Hindlimb muscle (tissue), 1 donor: Measurements from ENCODE around the gene PRPF19. TPM values are rescaled to one million over a fixed set of nuclear protein-coding genes. Genes with fewer than 3 reads are reported as not detected.
A peak's percentile ranks its signal among the peaks of the same experiment; 100 is the strongest.

ENCODE experiments used
- DNase-seq: peaks from one replicate; pipeline ENCODE4 v3.0.0-alpha.2; 2013
- polyA plus RNA-seq: library from polyadenylated mRNA; unstranded; fragments of 120-200 nt; gene quantifications from one replicate; pipeline ENCODE4 v1.2.1, GENCODE V29; 2013; ENCODE audit not compliant: insufficient read length

Gene PRPF19
- polyA plus RNA-seq, result 64.2 TPM

- peak; percentile 97 for DNase-seq
Measured at GRCh38 chr11:60906132-60906972, at the start of gene PRPF19. PRPF19 (minus strand) TSS chr11:60906585; CDS start chr11:60906382, 203 bp downstream.

DNA sequence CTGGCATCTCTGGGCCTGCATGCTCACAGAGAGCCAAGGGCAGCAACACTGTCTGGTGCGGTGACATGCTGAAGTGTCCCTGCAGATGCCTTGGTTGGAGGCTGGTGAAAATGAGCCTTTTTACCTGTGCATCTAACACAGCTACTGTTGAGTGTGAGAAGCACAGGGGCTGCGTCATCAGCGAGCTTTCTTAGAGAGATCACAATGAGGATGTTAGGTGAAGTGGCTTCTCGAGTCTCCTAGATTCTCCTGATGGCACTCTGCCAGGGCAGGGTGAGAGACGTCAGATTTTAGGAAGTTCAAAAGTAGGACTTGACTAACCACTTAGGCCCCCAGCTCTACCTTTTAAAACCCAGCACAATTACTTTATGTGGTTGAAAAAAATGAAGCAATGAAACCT, 49.2 kb upstream of the PRPF19 start:
- no peak for DNase-seq

- no peak for DNase-seq
Measured at GRCh38 chr11:60954421-60954820, 48.0 kb upstream of the PRPF19 start.

GRCh38 chr11:60953781-60954180, 47.4 kb upstream of the PRPF19 start:
- DNase-seq, result no peak

DNA sequence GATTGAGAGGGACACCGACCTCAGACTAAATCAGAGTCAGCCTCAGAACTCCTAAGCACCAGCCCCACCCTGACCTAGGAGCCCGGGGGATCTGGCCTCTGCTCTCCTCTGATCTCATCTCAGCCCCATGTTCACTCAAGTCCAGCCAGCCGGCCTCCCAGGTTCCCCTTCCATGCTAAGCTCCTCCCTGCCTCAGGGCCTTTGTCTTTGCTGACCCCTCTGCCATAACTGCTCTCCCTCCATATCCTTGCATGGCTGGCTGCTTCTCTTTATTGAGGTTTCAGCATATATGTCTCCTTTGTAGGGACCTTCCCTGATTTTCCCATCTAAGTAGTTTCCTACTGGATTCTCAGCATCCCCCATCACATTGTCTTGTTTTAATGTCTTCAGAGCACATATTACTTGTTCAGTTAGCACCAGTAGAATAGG, 46.4 kb upstream of the PRPF19 start:
- no peak for DNase-seq

DNA sequence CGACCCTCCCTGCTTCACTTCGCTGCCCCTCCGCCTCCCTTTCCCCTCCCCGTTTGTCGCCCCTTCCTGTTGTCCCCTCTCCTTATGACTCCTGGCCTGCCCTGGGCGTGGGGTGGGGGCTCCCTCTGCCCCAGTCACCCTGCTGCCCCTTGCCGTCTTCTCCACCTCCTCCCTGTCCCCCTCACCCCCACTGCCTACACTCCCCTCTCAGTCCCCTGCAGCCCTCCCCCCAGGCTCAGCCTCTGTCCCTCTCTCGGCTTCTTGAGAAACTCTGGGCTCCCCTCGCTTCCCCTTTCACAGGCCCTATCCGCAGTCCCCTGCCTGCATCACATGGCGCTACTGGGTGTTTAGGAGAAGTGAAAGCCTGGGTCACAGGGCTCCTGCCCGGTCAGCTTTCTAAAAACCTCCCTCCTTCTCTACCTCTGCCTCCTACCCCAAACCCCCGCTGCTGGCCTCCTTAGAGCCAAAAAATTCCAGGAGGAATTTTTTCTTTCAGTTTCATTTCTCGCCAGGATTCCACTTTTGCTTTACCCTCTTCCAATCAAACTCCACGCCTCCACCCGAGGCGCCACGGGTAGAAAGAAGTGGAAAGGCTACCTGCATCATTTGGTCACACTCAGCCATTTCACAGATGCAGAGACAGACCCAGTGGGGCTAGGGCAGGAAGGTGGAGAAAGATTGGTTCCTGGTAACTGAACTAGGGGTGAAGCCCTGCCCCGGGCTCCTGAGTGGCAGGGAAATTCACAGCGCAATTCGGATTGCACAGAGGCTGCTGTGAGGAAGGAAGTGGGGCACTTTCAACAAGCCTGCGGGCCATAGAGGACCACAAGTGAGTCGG, 45.7 kb upstream of the PRPF19 start, which contains the start of gene SLC15A3:
SLC15A3 (minus strand) TSS at position 273 of the 838 bp plus-strand sequence. CDS start 625 bp downstream, outside the sequence.
- peak; percentile 60 for DNase-seq

- no peak for DNase-seq
Measured at GRCh38 chr11:60951606-60951903, 45.2 kb upstream of the PRPF19 start.

GRCh38 chr11:60950933-60951605, 44.7 kb upstream of the PRPF19 start:
- peak; percentile 34 for DNase-seq

DNA sequence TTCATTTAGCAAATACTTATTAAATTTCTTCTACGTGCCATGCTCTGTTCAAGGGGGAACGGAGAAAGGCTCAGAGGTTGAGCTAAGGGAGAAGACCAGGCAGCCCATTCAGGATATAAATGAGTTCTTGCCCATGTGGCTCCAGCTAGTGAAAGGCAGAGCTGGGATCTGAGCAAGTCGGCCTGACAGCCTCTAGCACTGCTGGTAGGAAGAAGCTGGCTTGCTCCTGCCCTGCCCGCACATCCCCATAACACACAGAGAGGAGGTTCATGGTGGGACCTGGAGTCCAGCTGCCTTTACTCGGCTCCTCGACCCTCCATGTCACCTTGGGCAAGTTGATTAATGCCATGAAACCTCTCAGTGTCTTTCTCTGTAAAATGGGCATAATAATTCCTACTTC, 43.6 kb upstream of the PRPF19 start:
- no peak for DNase-seq

- no peak for DNase-seq
Measured at GRCh38 chr11:60948250-60948649, 41.9 kb upstream of the PRPF19 start.

- no peak for DNase-seq
Measured at GRCh38 chr11:60947700-60948099, 41.3 kb upstream of the PRPF19 start.

GRCh38 chr11:60946601-60947264, 40.3 kb upstream of the PRPF19 start:
- no peak for DNase-seq

DNA sequence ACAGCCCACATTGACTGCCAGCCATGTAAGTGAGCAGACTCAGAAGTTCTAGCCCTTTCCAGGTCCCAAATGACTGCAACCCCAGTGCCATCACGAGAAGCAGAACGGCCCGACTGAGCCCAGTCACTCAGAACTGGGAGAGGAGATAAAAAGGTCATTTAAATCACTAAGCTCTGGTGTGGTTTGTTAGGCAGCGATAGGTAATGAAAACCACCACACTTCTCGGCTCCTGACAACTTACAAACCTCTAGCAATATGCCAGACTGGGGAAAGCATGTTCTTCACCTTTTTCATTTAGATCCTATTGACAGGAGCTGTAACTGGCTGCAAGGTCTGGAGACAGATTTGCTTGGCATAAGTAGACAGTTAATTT, 38.9 kb upstream of the PRPF19 start:
- DNase-seq, result no peak

DNA sequence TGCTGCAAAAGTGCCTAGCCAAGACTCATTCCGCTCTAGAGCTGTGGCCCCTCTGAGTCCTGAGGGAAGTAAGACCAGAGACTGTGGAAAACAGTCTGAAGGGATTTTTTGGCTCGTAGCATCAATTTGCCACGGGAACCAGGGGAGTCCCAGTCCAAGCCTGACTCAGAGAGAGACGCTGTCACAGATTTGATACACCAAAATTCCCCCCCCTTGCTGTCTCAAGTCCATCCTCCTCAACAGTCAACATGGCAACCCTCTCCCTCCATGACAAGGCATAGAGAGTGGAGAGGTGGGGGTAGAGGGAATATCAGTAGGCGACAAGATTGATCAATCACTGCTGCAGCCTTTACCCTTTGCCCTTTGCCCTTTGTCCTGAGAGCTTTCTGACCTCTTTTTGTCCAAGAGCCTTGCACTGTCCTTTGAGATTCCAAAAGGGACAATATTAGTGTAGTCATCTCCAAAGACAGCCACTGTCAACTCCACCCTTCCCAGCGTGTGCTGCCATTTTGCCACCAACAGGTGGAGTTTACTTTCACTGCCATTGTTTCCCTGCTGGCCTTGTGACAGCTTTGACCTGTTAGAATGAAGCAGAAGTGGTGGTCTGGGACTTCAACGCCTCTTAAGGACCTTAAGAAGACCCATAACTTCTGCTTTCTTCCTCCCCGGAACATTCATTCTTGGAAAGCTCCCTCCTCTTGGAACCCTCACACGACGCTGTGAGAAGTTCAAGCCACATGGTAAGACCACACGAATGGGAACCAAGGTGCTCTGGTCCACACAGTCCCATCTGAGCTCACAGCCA, 38.3 kb upstream of the PRPF19 start:
- no peak for DNase-seq

DNA sequence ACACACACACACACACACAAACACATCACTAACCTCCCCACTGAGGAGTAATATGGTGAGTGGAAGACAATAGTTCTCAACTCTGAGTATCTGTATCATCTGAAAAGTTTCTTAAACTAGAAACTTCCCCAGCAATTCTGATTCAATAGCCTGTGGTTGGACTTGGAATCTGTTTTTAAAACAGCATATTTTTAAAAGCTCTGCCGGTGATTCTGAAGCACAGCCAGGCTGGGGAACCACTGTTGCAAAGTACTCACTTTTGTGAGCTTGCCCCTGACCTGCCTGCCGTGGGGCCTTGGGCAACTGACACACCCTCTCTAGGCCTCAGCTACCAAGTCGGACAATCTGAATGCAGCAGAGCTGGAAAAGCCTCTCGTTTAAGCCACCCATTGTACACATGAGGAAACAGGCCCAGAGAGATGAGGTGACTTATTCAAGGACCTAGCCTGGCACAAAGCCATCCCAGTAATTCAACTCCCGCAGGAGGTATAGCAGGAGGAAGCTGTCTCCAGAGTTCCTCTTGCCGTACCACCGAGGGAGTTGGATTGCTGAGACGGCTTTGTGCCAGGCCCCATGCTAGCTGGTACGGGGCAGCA, 36.7 kb upstream of the PRPF19 start:
- no peak for DNase-seq

GRCh38 chr11:60942219-60942618, 35.8 kb upstream of the PRPF19 start:
- no peak for DNase-seq

DNA sequence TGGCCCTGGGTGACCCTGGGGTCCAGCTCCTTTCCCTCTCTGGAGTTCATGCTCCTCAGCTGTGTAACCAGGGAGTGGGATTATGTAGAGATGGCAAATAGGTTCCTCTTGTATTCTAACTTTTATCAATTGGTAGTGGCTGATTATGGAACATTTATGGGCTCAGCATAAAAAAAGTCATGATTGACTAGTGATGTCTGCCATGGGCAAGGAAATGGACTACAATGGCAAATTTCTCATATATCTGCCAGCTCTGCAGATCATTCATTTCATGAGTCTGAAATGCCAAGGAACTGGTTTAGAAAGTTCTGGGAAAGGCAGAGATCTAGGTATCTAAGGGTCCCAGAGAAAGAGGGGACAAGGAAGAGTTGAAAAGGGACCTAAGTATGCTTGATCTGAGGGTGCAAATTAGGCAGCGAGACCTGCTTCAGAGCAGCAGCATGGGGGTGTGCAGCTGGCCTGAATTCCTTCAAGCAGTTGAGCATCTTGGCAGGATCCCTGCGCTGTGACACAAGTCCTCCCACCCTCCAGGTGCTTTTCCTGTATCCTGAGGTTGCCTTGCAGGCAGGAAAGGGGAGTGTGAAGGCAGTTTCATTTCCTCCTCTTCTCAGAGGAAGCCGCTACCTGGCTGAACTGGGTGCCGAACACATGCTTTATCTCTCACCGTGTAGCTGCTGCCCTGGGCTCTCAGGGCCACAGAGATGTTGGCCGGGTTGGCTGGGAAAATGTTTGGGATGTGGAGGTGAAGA, 35.2 kb upstream of the PRPF19 start:
- DNase-seq, result no peak

- DNase-seq, result no peak
Measured at GRCh38 chr11:60939855-60940254, 33.5 kb upstream of the PRPF19 start.

GRCh38 chr11:60939301-60939700, 32.9 kb upstream of the PRPF19 start:
- DNase-seq, result no peak

DNA sequence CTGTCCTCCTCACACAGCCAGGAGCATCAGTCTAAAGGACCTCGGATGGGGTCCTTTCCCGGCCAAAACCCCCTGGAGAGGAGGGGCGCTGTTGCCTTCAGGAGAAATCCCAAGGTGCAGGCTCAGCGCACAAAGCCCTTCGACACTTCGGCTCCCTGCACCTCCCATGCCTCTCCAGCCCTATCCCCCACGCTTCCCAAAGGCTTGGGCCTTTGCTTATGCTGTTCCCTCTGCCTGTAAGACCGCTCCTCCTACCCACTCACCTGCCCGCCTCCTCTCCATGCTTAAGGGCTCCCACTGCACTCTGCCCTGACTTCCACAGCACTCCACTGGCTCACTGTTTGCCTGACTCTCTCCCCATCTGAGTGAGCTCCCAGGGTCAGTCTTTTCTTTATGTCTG, 32.1 kb upstream of the PRPF19 start:
- no peak for DNase-seq

GRCh38 chr11:60937811-60938210, 31.4 kb upstream of the PRPF19 start:
- DNase-seq, result no peak
